Osteocyte (in vitro differentiated cells): ENCODE results near the gene ETV6. TPM values are rescaled to one million over a fixed set of nuclear protein-coding genes. Genes with fewer than 3 reads are reported as not detected.

ENCODE experiments used
- DNase-seq: peaks from one replicate; pipeline ENCODE4 v3.0.0; 2021; ENCODE audit warnings: mixed read lengths; ENCODE audit not compliant: unreplicated experiment; ENCODE audit errors: extremely low spot score
- H3K27ac Mint-ChIP-seq: one replicate; pipeline ENCODE4 v1.8.0; 2021; ENCODE audit warnings: mild to moderate bottlenecking, mixed read lengths; ENCODE audit not compliant: unreplicated experiment
- H3K27me3 Mint-ChIP-seq: one replicate; pipeline ENCODE4 v1.8.0; 2021; ENCODE audit warnings: mixed read lengths; ENCODE audit not compliant: unreplicated experiment
- H3K36me3 Mint-ChIP-seq: one replicate; pipeline ENCODE4 v1.8.0; 2021; ENCODE audit warnings: mixed read lengths; ENCODE audit not compliant: unreplicated experiment
- H3K4me1 Mint-ChIP-seq: one replicate; pipeline ENCODE4 v1.8.0; 2021; ENCODE audit warnings: mixed read lengths; ENCODE audit not compliant: unreplicated experiment
- H3K4me3 Mint-ChIP-seq: one replicate; pipeline ENCODE4 v1.8.0; 2021; ENCODE audit warnings: mild to moderate bottlenecking, moderate library complexity, mixed read lengths; ENCODE audit not compliant: unreplicated experiment
- H3K9me3 Mint-ChIP-seq: one replicate; pipeline ENCODE4 v1.8.0; 2021; ENCODE audit warnings: mixed read lengths; ENCODE audit not compliant: unreplicated experiment
- total RNA-seq: library from RNA; stranded (reverse); gene quantifications from 2 replicates; pipeline ENCODE4 v1.2.1, GENCODE V29; 2021
- TF ChIP-seq, protein P1 (sequence below): fragments of 200-600 bp; sonication (generic); IDR thresholded peaks from 2 replicates; pipeline ENCODE4 v1.5.0; 2021; ENCODE audit warnings: antibody characterized with exemption, mild to moderate bottlenecking, moderate library complexity

Gene ETV6
- total RNA-seq, 1 donor from 2014 or later, result 24.4 TPM

DNA sequence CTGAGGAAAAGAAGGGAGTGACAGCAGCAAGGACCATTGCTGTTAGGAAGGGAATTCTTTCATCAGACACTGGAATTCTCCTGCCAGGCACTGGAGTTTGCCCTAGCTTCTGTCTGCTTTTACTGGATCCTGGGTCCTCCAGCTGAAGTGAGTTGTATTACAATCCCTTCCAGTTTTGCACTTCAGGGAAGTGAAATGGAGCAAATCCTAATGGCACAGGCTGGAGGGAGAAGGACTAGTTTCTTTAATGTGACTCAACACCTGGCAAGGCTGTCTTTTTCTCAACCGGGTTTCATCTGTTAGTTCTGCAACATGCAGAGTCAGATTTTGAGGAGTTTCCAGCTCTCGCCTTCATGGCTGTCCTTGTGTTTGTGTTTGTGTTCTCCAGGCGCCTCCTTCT, 45.8 kb downstream of the ETV6 start:
- TF ChIP-seq, protein P1, sequence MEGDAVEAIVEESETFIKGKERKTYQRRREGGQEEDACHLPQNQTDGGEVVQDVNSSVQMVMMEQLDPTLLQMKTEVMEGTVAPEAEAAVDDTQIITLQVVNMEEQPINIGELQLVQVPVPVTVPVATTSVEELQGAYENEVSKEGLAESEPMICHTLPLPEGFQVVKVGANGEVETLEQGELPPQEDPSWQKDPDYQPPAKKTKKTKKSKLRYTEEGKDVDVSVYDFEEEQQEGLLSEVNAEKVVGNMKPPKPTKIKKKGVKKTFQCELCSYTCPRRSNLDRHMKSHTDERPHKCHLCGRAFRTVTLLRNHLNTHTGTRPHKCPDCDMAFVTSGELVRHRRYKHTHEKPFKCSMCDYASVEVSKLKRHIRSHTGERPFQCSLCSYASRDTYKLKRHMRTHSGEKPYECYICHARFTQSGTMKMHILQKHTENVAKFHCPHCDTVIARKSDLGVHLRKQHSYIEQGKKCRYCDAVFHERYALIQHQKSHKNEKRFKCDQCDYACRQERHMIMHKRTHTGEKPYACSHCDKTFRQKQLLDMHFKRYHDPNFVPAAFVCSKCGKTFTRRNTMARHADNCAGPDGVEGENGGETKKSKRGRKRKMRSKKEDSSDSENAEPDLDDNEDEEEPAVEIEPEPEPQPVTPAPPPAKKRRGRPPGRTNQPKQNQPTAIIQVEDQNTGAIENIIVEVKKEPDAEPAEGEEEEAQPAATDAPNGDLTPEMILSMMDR, result no peak
- H3K4me3 Mint-ChIP-seq, result no peak overlapping the region
- H3K27me3 Mint-ChIP-seq, result no peaks in the 10 kb centered on the region
- no peak for DNase-seq
- no peaks in the 10 kb centered on the region for H3K9me3 Mint-ChIP-seq
- H3K27ac Mint-ChIP-seq, result no peak overlapping the region
- peaks cover 7% of the 10 kb centered on the region for H3K36me3 Mint-ChIP-seq
- H3K4me1 Mint-ChIP-seq, result peaks cover 25% of the 10 kb centered on the region

- Mint-ChIP-seq H3K9me3 (no peaks in the 10 kb centered on the region), H3K27me3 (no peaks in the 10 kb centered on the region), H3K4me1 (peaks cover 29% of the 10 kb centered on the region), H3K27ac (no peak overlapping the region), H3K4me3 (no peak overlapping the region), H3K36me3 (peaks cover 7% of the 10 kb centered on the region)
- DNase-seq, result no peak
- TF ChIP-seq, protein P1, result no peak
Measured at GRCh38 chr12:11696084-11696483, 46.6 kb downstream of the ETV6 start.

- no peak for DNase-seq
- H3K9me3 Mint-ChIP-seq, result no peaks in the 10 kb centered on the region
- peaks cover 36% of the 10 kb centered on the region for H3K4me1 Mint-ChIP-seq
- TF ChIP-seq, protein P1, result no peak
- H3K27me3 Mint-ChIP-seq, result no peaks in the 10 kb centered on the region
- peaks cover 7% of the 10 kb centered on the region for H3K36me3 Mint-ChIP-seq
- H3K27ac Mint-ChIP-seq, result no peak overlapping the region
- no peak overlapping the region for H3K4me3 Mint-ChIP-seq
Measured at GRCh38 chr12:11697131-11697530, 47.7 kb downstream of the ETV6 start.

- no peak overlapping the region for H3K27ac Mint-ChIP-seq
- no peaks in the 10 kb centered on the region for H3K27me3 Mint-ChIP-seq
Measured at GRCh38 chr12:11697670-11698387, 48.4 kb downstream of the ETV6 start.

DNA sequence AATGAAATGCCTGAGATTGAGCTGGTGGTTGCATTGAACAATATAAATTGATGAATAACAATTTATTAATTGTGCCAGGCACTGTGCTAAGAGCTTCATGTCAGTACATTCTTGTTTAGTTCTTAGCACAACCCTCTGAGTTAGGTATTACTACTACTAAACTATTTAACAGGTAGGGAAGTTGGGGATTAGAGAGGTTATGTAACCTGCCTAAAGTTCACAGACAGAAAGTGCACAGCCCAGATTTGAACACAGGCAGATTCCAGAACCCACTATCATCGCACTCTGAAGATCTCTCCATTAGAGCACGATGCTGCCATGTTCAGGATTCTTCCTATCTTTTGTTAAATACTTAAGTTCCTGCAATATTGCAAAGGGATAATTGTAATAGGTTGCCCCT, 49.3 kb downstream of the ETV6 start:
- H3K9me3 Mint-ChIP-seq, result no peaks in the 10 kb centered on the region
- no peak for DNase-seq
- H3K4me1 Mint-ChIP-seq, result peaks cover 36% of the 10 kb centered on the region
- H3K36me3 Mint-ChIP-seq, result peaks cover 7% of the 10 kb centered on the region
- H3K27me3 Mint-ChIP-seq, result no peaks in the 10 kb centered on the region
- TF ChIP-seq, protein P1, result no peak
- H3K27ac Mint-ChIP-seq, result no peak overlapping the region
- no peak overlapping the region for H3K4me3 Mint-ChIP-seq

More at GRCh38 chr12:11697670-11698387, 48.4 kb downstream of the ETV6 start:
- peaks cover 7% of the 10 kb centered on the region for H3K36me3 Mint-ChIP-seq
- no peaks in the 10 kb centered on the region for H3K9me3 Mint-ChIP-seq
- no peak for DNase-seq
- H3K4me1 Mint-ChIP-seq, result peaks cover 36% of the 10 kb centered on the region
- TF ChIP-seq, protein P1, result no peak
- H3K4me3 Mint-ChIP-seq, result no peak overlapping the region
